Activated CD4-positive, CD25-positive, alpha-beta regulatory T cell (primary cell): Measurements from ENCODE around the gene TULP4.
"Not testable (repeated sequence)": the region's sequence is repeated elsewhere in the genome, so short reads cannot be mapped to it uniquely, and the experiment has no call there.

Experiments used
- DNase-seq, 4 experiments: peaks; one replicate each; lab custom pipeline; 2025; lab: John Stamatoyannopoulos, UW

Gene TULP4

GRCh38 chr6:158295976-158296853 lies 16.1 kb upstream of the TULP4 start:
- not testable (repeated sequence) for DNase-seq

DNA sequence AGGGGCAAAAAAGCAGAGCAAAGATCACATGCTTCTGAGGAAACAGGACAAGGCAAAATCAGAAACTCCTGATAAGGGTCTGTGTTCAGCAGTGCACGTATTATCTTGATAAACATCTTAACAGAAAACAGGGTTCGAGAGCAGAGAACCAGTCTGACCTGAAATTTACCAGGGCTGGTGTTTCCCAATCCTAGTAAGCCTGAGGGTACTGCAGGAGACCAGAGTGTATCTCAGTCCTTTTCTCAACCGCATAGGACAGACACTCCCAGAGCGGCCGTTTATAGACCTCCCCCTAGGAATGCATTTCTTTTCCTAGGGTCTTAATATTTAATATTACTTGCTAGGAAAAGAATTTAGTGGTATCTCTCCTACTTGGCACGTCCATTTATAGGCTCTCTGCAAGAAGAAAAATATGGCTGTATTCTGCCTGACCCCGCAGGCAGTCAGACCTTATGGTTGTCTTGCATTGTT lies 15.4 kb upstream of the TULP4 start:
- DNase-seq: not testable (repeated sequence)

- DNase-seq: not testable (repeated sequence)
Measured at GRCh38 chr6:158297657-158298056, 14.6 kb upstream of the TULP4 start.

GRCh38 chr6:158300306-158301143 lies 11.7 kb upstream of the TULP4 start:
- DNase-seq: not testable (repeated sequence)

- not testable (repeated sequence) for DNase-seq
Measured at GRCh38 chr6:158301561-158301960, 10.7 kb upstream of the TULP4 start.

DNA sequence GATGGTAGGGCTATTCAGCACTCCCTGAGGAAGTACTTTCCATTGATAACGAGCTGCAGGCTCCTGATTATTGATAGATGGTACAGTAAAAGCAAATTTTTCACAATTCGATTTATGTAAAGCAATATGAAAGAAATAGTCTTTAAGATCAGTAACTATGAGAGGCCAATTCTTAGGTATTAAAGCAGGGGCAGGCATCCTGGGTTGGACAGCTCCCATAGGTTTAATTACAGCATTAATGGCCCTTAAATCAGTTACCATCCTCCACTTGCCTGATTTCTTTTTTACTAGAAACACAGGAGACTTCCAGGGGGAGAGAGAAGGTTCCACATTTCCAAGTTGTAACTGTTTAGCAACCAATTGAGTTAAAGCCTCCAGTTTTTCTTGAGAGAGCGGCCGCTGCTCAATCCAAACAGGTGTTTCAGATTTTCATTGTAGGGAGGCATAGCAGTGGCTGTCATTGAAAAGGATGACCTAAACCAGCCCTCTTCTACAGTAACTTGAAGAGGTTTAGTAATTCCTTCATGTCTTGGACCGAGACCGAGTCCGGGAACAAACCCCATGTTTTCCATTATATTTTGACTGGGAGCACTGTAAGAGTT lies 10.0 kb upstream of the TULP4 start:
- not testable (repeated sequence) for DNase-seq

DNA sequence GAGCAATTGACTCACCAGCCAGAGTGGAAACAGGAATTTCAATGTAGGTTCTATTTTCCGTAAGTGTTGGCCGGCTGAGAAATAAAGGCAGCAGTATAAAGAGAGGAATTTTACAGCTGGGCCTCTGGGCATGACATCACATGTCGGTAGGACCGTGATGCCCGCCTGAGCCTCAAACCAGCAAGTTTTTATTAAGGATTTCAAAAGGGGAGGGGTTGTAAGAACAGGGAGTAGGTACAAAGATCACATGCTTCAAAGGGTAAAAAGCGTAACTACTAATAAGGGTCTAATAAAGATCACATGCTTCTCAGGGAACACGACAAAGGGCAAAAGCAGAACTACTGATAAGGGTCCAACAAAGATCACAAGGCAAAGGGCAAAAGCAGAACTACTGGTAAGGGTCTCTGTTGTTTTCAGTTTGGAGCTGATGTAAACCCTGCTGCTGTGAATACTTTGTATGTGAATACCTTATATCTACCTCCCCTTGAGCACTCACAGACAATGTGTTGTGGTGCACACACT lies 9.0 kb upstream of the TULP4 start:
- no peak for DNase-seq

DNA sequence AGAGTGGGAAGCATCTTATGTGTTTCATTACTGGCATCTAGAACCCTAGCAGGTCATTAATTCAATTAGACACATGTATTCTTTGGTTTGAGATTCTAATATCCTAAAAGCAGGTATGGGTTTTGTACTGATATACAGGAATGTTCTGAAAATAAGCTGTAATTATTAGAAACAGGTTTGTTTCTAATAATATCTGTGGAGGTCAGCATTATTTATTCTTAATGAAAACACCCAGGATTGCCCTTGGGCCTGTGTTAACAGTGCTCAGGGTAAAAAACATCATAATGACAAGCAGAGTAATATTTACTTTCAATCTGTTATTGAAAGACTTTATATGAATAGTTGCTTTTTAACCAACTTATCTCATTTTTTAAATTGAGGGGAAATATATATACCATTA lies 8.0 kb upstream of the TULP4 start:
- no peak for DNase-seq

GRCh38 chr6:158309814-158310213 lies 2.5 kb upstream of the TULP4 start:
- no peak for DNase-seq

GRCh38 chr6:158311193-158311592 lies 1.1 kb upstream of the TULP4 start:
- no peak for DNase-seq

GRCh38 chr6:158311626-158312025 lies 639 bp upstream of the TULP4 start:
- no peak for DNase-seq

DNA sequence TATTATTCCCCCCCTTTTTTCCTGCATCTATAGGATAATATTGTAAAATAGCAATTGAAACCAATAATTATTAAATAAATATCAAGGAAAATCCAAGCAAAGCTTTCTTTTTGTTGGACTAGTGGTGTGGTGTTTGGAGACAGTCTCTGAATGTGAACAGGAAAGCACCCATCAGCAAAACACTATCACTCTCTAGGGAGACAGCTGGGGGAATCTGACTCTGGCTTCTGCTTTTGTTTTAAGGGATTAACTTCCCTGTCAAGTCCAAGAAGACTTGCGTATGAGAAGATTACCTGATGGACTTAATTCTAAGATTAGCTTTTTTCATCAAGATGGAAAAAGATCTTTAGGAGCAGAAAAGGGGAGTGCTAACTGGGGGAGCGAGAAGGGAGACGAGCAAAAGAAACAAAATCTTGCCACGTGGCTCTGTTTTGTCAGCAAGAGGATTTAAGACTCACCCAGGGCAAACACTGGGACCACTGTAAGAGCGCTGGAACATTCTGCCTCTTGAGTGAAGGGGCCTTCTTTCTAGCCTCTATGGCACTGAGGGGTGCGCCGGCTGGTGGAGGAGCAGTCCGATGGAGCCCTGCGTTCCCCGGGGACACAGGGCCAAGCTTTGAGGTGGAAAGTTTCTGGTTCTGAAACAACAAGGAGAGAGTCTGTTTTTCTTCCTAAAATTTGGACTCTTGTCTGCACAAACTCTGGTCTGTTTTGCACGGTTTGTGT lies 570 bp downstream of the TULP4 start:
- DNase-seq: no peak

DNA sequence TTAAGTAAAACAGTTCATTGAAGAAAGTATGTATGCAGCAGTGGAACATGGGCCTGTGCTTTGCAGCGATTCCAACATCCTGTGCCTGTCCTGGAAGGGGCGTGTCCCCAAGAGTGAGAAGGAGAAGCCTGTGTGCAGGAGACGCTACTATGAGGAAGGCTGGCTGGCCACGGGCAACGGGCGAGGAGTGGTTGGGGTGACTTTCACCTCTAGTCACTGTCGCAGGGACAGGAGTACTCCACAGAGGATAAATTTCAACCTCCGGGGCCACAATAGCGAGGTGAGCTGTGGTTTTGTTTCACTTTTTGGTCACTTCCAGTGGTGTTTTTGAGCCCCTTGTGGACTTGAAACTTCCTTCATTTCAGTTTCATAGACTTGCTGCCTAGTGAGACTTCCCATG lies 1.7 kb downstream of the TULP4 start:
- no peak for DNase-seq

GRCh38 chr6:158314737-158315136 lies 2.5 kb downstream of the TULP4 start:
- no peak for DNase-seq

DNA sequence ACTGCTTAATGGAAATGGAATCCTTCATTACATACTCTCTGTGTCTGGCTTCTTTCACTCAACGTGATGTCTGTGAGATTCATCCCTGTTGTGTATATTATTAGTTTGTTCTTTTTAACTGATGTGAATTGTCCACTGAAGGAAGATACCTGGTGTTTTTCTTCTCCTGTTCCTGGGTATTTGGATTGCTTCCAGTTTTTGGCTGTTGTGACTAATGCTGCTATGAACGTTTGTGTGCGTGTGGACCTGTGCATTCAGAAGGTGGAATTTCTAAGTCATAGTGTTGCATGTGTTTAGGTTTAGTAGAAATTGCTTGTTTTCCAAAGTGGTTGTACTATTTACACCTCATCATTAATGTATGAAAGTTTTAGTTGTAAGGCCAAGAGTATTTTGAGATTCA lies 3.8 kb downstream of the TULP4 start:
- no peak for DNase-seq

GRCh38 chr6:158321960-158322359 lies 9.7 kb downstream of the TULP4 start:
- no peak for DNase-seq

DNA sequence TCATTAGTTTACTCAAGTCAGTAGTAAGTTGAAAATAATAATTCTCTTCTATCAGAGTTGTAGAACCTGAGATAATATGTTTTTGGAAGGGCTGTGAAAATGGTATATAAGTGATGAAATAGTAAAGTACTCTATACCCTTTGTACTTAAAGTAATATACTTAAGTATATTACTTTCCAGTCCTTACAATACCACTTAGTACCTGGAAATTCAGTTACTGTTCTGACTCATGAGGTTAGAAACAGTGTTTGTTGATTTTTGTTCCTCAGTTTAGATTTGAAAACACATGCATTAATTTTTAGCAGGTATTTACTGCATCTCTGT lies 10.1 kb downstream of the TULP4 start:
- DNase-seq: no peak

- no peak for DNase-seq
Measured at GRCh38 chr6:158322724-158323560, 10.7 kb downstream of the TULP4 start.

GRCh38 chr6:158323561-158323958 lies 11.3 kb downstream of the TULP4 start:
- no peak for DNase-seq

DNA sequence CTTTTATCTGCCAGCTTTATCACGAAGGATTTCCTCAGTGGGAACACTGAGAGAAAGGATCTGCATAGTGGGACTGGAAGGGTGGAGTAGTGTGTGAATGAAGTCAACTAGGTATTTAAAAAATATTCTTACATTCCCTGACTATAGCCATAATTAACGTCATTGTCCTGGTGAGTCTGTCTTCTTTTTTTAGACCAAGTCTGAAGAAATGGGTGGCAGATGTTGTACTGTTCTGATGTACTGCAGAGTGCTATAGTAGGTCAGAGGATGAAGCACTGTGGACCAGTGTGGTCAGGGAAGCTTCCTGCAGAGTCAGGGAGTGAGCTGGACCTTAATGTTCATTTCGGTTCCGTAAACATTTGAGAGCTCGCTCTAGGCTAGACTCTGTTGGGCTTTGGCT lies 11.9 kb downstream of the TULP4 start:
- no peak for DNase-seq

GRCh38 chr6:158327211-158327610 lies 14.9 kb downstream of the TULP4 start:
- no peak for DNase-seq
